ENCODE measurements around the gene OR1J2. TPM values are rescaled to one million over a fixed set of nuclear protein-coding genes. Genes with fewer than 3 reads are reported as not detected.

The OR1J2 gene
- polyA plus RNA-seq, 1 donor = not detected

GRCh38 chr9:122551371-122551770, 40.8 kb downstream of the OR1J2 start:
- DNase-seq (ENCODE audit: low read depth) = no peak

- no peak for DNase-seq (ENCODE audit: low read depth)
Observed at GRCh38 chr9:122552812-122553211, 42.2 kb downstream of the OR1J2 start, which contains the start of gene OR1N2. Gene OR1N2, plus strand, starts transcription at chr9:122553112. Its CDS starts 100 bp downstream, at chr9:122553212.

Other genes with a start within 250 kb of the OR1J2 start
- gene RBM18, start 246.0 kb upstream of the OR1J2 start, polyA plus RNA-seq (ENCODE audit: insufficient read length) = 29.9 TPM
- gene MRRF, start 245.9 kb upstream of the OR1J2 start, polyA plus RNA-seq (ENCODE audit: insufficient read length) = 29.1 TPM
- 4.5 TPM for gene PTGS1, start 139.8 kb upstream of the OR1J2 start, polyA plus RNA-seq (ENCODE audit: insufficient read length)
- gene OR1J1, start 32.9 kb upstream of the OR1J2 start, polyA plus RNA-seq (ENCODE audit: insufficient read length) = not detected
- not detected for gene OR1J4, start 8.3 kb downstream of the OR1J2 start, polyA plus RNA-seq (ENCODE audit: insufficient read length)
- gene OR1N1, start 16.5 kb downstream of the OR1J2 start, polyA plus RNA-seq (ENCODE audit: insufficient read length) = not detected
- gene OR1N2, start 42.3 kb downstream of the OR1J2 start, polyA plus RNA-seq (ENCODE audit: insufficient read length) = not detected
- 0.15 TPM for gene OR1L8, start 72.6 kb downstream of the OR1J2 start, polyA plus RNA-seq (ENCODE audit: insufficient read length)
- gene OR1Q1, start 103.9 kb downstream of the OR1J2 start, polyA plus RNA-seq (ENCODE audit: insufficient read length) = not detected
- not detected for gene OR1B1, start 146.8 kb downstream of the OR1J2 start, polyA plus RNA-seq (ENCODE audit: insufficient read length)
- not detected for gene OR1L1, start 150.9 kb downstream of the OR1J2 start, polyA plus RNA-seq (ENCODE audit: insufficient read length)
- gene OR1L3, start 164.3 kb downstream of the OR1J2 start, polyA plus RNA-seq (ENCODE audit: insufficient read length) = not detected
- gene OR1L4, start 213.2 kb downstream of the OR1J2 start, polyA plus RNA-seq (ENCODE audit: insufficient read length) = not detected
- not detected for gene OR1L6, start 231.5 kb downstream of the OR1J2 start, polyA plus RNA-seq (ENCODE audit: insufficient read length)

All from forelimb muscle (tissue), 1 donor.